NCI-H460 (cell line): ENCODE measurements around the gene ACE. TPM values are rescaled to one million over a fixed set of nuclear protein-coding genes. Genes with fewer than 3 reads are reported as not detected.

ENCODE experiments used
- DNase-seq: peaks from one replicate; pipeline ENCODE4 v3.0.0-alpha.2; 2016; ENCODE audit warnings: low read depth; ENCODE audit errors: extremely low read depth
- total RNA-seq: library from RNA; depleted of rRNA; stranded (reverse); fragments of >200 nt; shearing (Covaris generic); gene quantifications from 2 replicates; pipeline ENCODE4 v1.2.3, GENCODE V29; 2014

Gene ACE
- total RNA-seq, 1 experiment from 2014 or later = 0.22 TPM

- no peak for DNase-seq
Measured at GRCh38 chr17:63533433-63534077, 56.7 kb downstream of the ACE start.

- DNase-seq = no peak
Measured at GRCh38 chr17:63534078-63534570, 57.3 kb downstream of the ACE start.

GRCh38 chr17:63534816-63535455 lies 58.1 kb downstream of the ACE start:
- no peak for DNase-seq

- DNase-seq = no peak
Measured at GRCh38 chr17:63535640-63536039, 58.8 kb downstream of the ACE start.

- DNase-seq = no peak
Measured at GRCh38 chr17:63537001-63537400, 60.1 kb downstream of the ACE start.

GRCh38 chr17:63537991-63538692 lies 61.3 kb downstream of the ACE start:
- DNase-seq = no peak

GRCh38 chr17:63538693-63539595 lies 62.1 kb downstream of the ACE start:
- DNase-seq = no peak

GRCh38 chr17:63540590-63540989 lies 63.7 kb downstream of the ACE start:
- no peak for DNase-seq

GRCh38 chr17:63542218-63542545 lies 65.3 kb downstream of the ACE start:
- DNase-seq = no peak

GRCh38 chr17:63542942-63543821 lies 66.3 kb downstream of the ACE start:
- no peak for DNase-seq

GRCh38 chr17:63543822-63544420 lies 67.1 kb downstream of the ACE start:
- DNase-seq = no peak

- no peak for DNase-seq
Measured at GRCh38 chr17:63544467-63545301, 67.8 kb downstream of the ACE start.

GRCh38 chr17:63546308-63547082 lies 69.6 kb downstream of the ACE start:
- no peak for DNase-seq

- DNase-seq = no peak
Measured at GRCh38 chr17:63547083-63547523, 70.2 kb downstream of the ACE start.
